SJSA1 (cell line): ENCODE results near the gene ZFPM1. TPM values are rescaled to one million over a fixed set of nuclear protein-coding genes. Genes with fewer than 3 reads are reported as not detected.

Source experiments
- DNase-seq, 2 experiments: peaks; one replicate each; pipeline ENCODE4 v3.0.0-alpha.2; 2015 to 2020; ENCODE audit warnings: low spot score in 2 of 2, low read depth in 1 of 2
- H3K27ac ChIP-seq: fragments of 250-450 bp; sonication (Bioruptor Pico); 2 replicates; pipeline ENCODE4 v1.5.1; 2020; ENCODE audit warnings: mild to moderate bottlenecking, moderate library complexity
- H3K27me3 ChIP-seq: fragments of 250-450 bp; sonication (Bioruptor Pico); replicated peaks from 2 replicates; pipeline ENCODE4 v1.5.1; 2020; ENCODE audit warnings: mild to moderate bottlenecking, moderate library complexity
- H3K36me3 ChIP-seq: fragments of 250-450 bp; sonication (Bioruptor Pico); 2 replicates; pipeline ENCODE4 v1.5.1; 2020; ENCODE audit warnings: mild to moderate bottlenecking
- H3K4me1 ChIP-seq: fragments of 250-450 bp; sonication (Bioruptor Pico); replicated peaks from 2 replicates; pipeline ENCODE4 v1.6.1; 2021; ENCODE audit warnings: mild to moderate bottlenecking
- H3K4me3 ChIP-seq: fragments of 250-450 bp; sonication (Bioruptor Pico); 2 replicates; pipeline ENCODE4 v1.5.1; 2020; ENCODE audit warnings: mild to moderate bottlenecking
- H3K9me3 ChIP-seq: fragments of 250-450 bp; sonication (Bioruptor Pico); replicated peaks from 2 replicates; pipeline ENCODE4 v1.5.1; 2020; ENCODE audit warnings: mild to moderate bottlenecking
- total RNA-seq: library from RNA; depleted of rRNA; stranded (reverse); fragments of >200 nt; shearing (Covaris generic); gene quantifications from 2 replicates; pipeline ENCODE4 v1.2.3, GENCODE V29; 2014

Gene ZFPM1
- total RNA-seq, 1 experiment from 2014 or later = 0.92 TPM

DNA sequence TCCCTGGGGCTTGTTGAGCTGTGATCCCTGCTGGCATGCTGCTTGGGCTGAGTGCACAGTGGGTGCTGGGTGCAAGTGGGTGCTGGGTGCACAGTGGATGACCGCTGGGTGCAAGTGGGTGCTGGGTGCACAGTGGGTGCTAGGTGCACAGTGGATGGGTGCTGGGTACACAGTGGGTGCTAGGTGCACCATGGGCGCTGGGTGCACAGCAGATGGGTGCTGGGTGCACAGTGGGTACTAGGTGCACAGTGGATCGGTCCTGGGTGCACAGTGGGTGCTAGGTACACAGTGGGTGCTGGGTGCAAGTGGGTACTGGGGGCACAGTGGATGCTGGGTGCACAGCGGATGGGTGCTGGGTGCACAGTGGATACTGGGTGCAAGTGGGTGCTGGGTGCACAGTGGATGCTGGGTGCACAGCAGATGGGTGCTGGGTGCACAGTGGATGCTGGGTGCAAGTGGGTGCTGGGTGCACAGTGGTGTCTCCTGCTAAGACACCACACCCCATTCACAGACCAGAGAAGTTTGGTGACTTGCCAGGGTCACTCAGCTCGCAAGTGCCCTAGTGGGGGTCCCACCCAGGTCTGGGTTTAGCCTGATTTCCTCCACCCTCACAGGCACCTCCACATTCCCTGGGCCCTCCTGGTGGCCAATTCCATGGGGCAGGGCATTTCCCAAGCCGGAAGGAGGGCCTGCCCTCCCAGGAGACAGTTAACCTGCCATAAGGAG lies 33.5 kb downstream of the ZFPM1 start:
- no peaks in the 10 kb centered on the region for H3K36me3 ChIP-seq
- no peak for DNase-seq
- H3K27ac ChIP-seq = no peak overlapping the region
- no peaks in the 10 kb centered on the region for H3K4me1 ChIP-seq
- no peaks in the 10 kb centered on the region for H3K27me3 ChIP-seq
- no peaks in the 10 kb centered on the region for H3K9me3 ChIP-seq
- no peak overlapping the region for H3K4me3 ChIP-seq

DNA sequence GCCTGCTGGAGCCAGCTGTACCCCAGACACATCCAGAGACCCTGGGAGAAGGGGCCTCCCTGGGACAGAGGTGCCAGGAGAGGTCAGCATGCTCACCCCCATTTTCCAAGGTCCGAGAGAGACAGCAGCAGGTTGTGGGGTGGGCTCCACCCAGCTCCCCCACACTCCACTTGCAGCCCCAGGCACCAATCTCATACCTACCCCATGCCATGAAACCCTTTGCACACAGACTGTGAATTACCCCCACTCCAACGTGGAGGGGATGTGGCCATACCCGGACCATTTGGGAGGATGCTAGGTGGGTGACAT lies 34.0 kb downstream of the ZFPM1 start:
- no peak overlapping the region for H3K4me3 ChIP-seq
- H3K27me3 ChIP-seq = no peaks in the 10 kb centered on the region
- no peaks in the 10 kb centered on the region for H3K9me3 ChIP-seq
- DNase-seq = no peak
- no peaks in the 10 kb centered on the region for H3K36me3 ChIP-seq
- no peaks in the 10 kb centered on the region for H3K4me1 ChIP-seq
- H3K27ac ChIP-seq = no peak overlapping the region

DNA sequence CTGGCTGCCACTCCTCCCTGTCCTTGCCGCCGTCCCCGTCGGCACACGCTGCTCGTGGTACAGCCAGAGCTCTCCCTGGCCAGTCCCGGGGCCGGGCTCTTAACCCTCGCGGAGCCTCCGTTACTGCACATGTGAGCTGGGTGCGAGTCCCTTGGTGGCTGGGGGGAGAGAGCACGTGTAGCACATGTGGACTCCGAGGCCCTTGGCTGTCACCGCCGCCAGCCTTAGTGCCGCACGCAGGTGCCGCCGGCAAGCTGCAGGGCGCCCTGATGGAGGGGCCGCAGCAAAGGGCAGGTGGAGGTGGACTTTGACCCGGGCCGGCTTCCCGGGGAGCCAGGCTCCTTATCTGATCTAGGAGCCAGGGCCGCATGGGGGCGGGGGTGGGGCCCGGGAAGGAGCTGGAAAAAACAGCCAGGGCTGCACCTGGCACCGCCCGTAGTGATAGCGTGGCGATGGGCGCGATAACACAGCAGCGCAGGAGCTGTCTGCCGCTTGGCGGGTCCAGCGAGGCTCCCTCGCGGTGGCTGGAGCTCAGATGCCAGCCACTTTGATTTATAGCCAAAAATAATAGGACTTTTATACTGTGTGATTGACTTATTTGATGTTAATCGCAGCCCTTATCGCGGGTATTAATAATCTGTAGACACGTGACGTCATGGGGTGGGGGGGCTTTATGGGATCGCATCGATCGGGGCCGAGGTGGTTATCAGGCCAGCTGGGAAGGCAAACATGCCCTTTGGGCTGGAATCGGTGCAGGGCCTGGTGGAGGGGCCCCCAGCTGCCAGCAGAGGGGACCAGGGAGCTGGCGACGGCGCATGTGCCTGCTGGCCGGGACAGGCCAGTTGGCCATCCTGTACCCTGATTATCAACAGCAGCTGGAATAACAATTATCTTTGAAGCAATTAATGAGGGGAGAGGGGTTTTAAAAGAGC lies 35.1 kb downstream of the ZFPM1 start:
- Histone ChIP-seq H3K4me3 (no peak overlapping the region), H3K27me3 (no peaks in the 10 kb centered on the region), H3K4me1 (no peaks in the 10 kb centered on the region), H3K27ac (no peak overlapping the region), H3K9me3 (no peaks in the 10 kb centered on the region), H3K36me3 (no peaks in the 10 kb centered on the region)
- DNase-seq = no peak

DNA sequence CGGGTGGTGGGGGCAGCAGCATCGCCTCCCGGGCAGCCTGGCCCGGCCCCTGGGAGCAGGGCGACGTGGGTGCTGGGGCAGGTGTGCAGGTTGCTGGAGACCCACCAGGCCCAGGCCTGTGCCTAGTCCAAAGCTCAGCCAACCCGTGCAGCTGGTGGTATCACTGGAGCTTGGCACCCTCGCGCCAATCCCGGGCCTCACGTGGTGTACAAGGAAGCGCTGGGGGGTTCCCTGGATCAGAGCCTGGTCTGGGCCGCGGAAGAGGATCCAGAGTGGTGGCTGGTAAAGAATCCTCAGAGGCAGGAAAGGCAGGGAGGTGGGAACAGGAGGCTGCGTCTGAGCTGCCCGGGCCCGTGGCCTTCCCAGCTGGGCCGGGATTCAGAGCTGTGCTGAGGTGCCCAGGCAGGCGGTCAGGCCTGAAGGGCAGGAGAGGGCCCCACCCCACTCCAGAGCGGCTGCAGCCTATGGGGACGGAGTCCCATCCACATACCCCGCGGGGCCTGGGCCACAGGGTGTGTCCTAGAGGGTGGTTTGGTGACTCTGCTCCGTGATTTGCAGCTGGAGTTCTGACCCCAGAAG lies 36.2 kb downstream of the ZFPM1 start:
- Histone ChIP-seq H3K9me3 (no peaks in the 10 kb centered on the region), H3K36me3 (no peaks in the 10 kb centered on the region), H3K4me1 (no peaks in the 10 kb centered on the region), H3K4me3 (no peak overlapping the region), H3K27ac (no peak overlapping the region), H3K27me3 (no peaks in the 10 kb centered on the region)
- no peak for DNase-seq

DNA sequence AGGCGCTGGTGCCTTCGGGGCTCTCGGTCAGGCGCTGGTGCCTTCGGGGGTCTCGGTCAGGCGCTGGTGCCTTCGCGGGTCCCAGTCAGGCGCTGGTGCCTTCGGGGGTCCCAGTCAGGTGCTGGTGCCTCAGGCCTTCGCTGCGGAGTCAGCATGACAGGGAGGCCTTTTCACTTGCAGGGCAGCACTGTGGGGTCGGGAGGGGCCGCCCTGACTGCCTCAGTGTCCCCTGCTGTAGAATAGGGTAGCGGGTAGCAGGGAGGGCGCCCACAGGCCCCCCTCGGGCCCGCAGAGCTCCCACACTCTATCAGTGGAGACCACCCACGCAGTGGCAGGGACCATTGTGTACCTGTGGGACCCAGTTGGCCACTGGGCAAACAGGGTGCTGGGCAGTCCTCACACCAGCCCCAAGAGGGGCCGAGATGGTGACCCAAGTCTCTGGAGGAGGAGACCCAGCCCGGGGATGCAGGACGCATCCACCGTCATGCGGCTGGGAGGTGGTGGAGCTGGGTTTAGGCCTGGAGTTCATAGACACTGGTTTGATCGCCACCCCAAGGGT lies 38.0 kb downstream of the ZFPM1 start:
- no peak overlapping the region for H3K27ac ChIP-seq
- DNase-seq = no peak
- H3K4me3 ChIP-seq = no peak overlapping the region
- H3K27me3 ChIP-seq = no peaks in the 10 kb centered on the region
- no peaks in the 10 kb centered on the region for H3K9me3 ChIP-seq
- no peaks in the 10 kb centered on the region for H3K36me3 ChIP-seq
- H3K4me1 ChIP-seq = no peaks in the 10 kb centered on the region

DNA sequence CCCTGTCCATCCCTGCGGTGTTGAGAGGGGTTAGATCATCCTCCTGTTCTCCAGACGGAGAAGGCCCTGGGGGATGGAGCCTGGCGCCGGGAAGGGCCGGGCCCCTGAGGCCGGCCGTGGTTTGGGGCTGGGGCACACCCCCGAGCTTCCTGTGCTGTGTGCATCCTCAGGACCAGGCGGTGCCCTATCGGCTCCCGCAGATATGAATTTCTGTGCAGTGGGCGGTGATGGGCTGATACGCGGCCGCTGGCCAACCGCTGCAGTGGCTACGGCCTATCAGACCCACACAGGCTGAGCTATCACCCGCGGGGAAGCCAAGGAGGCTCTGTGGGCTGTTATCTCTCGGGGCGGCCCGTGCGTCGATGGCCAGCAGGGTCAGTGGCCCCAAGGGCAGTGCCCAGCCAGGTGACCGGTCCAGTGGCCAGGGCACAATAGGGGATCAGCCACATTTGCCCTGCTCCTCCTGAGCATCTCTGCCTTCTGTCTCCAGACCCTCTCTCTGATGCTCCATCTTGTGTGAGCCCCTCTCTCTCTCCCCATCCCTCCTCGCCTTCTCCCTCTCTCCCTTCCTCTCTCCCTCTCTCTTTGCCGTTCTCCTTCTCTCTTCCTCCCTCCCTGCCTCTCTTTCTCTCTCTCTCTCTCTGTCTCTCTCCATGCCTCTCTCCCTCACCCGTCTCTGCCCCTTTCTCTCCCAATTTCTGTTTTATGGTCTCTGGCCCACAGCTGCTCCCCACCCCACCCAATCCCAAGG lies 38.7 kb downstream of the ZFPM1 start:
- Histone ChIP-seq H3K4me1 (no peaks in the 10 kb centered on the region), H3K4me3 (no peak overlapping the region), H3K27me3 (no peaks in the 10 kb centered on the region), H3K36me3 (no peaks in the 10 kb centered on the region), H3K27ac (no peak overlapping the region), H3K9me3 (no peaks in the 10 kb centered on the region)
- DNase-seq = no peak

DNA sequence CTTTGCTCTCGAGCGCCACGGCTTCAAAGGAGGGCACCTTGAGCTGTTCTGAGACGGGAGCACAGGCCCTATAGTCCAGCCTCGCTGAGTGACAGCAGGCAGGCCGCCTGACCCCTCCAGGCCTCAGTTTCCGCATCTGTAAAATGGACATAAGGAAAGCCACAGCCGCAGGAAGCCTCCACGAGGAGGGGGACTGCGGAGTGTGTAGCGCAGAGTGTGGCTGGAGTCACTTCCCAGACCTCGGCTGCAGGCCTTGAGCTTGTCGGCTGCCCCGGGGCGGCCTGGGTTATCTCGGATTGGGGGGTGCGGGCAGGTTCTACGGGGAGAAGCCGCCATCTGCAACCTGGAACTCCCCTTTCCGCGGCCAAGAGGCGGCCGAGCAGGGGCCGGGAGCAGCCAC lies 40.8 kb downstream of the ZFPM1 start:
- H3K4me3 ChIP-seq = no peak overlapping the region
- no peak for DNase-seq
- no peaks in the 10 kb centered on the region for H3K36me3 ChIP-seq
- H3K4me1 ChIP-seq = no peaks in the 10 kb centered on the region
- H3K27me3 ChIP-seq = no peaks in the 10 kb centered on the region
- H3K27ac ChIP-seq = no peak overlapping the region
- H3K9me3 ChIP-seq = no peaks in the 10 kb centered on the region

DNA sequence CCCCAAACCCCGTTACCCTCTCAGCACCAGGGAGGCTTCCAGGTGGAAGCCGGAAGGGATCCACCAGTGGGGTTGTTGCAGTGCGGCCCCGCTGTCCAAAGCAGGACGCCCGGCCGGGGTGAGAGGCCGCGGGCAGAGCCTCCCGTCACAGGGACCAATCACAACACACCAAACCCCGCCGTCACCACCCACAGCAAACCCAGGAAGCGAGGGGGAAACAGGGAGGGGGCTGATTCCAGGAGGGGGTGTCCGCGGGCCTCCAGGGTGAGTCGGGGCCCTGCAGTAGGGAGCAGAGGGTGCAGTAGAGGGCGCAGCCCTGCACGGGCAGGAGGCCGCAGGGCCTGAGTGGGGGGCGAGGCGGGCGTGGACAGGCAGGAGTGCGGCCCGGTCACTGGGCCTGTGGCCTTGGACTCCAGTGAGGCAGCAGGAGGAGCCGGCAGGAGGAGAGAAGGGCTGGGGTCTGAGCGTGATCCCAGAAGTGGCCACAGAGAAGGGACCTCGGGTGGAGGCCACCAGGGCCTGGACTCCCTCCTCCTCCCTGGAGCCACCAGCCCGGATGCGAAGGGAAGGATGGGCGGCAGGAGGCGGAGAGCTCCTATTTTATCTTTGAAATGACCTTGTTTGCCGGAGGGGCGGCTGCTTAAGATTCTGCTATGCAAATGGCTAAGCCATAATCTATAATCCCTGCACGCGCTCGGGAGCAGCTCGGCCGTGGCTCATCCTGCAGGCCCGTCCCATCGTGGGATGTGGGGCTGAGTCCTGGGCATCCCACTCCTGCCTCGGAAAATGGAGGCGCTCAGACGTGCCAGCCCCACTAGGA lies 41.5 kb downstream of the ZFPM1 start:
- Histone ChIP-seq H3K4me3 (no peak overlapping the region), H3K9me3 (no peaks in the 10 kb centered on the region), H3K27ac (no peak overlapping the region), H3K27me3 (no peaks in the 10 kb centered on the region), H3K4me1 (no peaks in the 10 kb centered on the region), H3K36me3 (no peaks in the 10 kb centered on the region)
- no peak for DNase-seq

DNA sequence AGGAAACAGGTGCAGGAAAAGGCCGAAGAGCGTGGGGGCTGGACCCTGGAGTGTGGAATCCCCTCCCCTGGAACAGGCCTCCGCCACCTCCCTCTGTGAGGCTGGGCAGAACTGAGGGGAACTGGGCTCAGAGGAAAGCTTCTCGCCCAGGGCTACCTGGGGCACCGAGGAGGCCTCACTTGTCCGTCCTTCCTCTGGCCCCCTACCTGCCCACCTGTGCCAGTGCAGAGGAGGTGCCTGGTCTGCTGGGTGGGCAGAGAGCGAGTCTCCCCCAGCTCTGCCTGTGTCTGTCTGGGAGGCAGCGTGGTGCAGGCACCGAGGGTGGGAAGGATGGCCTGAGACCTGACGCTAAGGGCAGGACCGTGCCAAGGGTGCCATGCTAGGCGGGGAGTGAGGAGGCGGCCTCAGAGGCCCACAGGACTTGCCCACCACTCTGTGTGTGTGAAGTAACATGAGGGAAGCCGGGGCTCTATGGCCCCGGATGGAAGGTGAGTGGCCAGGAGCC lies 42.2 kb downstream of the ZFPM1 start:
- Histone ChIP-seq H3K9me3 (no peaks in the 10 kb centered on the region), H3K36me3 (no peaks in the 10 kb centered on the region), H3K4me3 (no peak overlapping the region)

DNA sequence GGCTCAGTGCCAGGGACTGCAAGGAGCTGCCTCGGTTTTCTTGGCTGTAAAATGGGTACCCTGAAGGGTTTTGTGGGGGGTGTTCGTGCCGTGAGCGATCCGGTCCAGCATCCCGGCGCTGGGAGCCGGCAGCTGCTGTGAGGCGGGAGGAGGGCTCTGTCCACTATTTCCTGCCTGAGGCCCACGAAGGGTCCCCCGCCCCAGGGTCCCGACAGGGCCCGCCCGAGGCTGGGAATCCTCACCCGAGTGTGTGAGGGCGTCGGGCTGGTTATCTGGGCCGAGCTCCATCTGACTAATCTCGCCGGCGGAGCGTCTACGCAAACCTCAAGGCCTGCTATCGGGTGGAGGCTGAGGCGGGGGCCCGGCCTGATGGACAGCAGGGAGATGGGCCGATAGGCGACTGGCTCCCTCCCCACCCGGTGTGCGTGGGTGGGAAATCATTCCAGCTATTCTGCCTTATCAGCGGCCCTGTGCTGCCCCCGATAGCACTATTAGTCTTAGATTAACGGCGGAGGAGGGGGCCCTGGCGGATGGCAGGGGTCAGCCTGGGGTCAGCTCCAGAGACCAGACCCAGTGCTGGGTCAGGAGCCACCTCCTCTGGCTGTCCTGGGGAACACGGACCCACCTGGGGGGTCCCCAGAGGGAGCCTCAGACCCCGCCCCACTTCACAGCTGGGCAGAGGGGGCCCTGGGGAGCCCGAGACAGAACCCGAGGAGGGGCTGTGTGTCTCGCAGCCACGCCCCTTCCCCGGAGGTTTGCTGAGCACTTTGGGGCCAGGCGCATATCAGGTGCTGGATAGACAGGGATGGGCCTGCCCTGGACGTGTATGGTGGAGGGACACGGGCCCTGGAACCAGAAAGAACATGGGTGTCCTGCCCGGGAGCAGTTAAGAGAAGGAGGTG lies 44.7 kb downstream of the ZFPM1 start:
- Histone ChIP-seq H3K4me3 (no peak overlapping the region), H3K27me3 (no peaks in the 10 kb centered on the region), H3K4me1 (no peaks in the 10 kb centered on the region), H3K36me3 (no peaks in the 10 kb centered on the region), H3K27ac (no peak overlapping the region), H3K9me3 (no peaks in the 10 kb centered on the region)
- no peak for DNase-seq

More for the DNA sequence above, 42.2 kb downstream of the ZFPM1 start:
- H3K4me1 ChIP-seq = no peaks in the 10 kb centered on the region
- no peak for DNase-seq
- no peak overlapping the region for H3K27ac ChIP-seq
- no peaks in the 10 kb centered on the region for H3K27me3 ChIP-seq

DNA sequence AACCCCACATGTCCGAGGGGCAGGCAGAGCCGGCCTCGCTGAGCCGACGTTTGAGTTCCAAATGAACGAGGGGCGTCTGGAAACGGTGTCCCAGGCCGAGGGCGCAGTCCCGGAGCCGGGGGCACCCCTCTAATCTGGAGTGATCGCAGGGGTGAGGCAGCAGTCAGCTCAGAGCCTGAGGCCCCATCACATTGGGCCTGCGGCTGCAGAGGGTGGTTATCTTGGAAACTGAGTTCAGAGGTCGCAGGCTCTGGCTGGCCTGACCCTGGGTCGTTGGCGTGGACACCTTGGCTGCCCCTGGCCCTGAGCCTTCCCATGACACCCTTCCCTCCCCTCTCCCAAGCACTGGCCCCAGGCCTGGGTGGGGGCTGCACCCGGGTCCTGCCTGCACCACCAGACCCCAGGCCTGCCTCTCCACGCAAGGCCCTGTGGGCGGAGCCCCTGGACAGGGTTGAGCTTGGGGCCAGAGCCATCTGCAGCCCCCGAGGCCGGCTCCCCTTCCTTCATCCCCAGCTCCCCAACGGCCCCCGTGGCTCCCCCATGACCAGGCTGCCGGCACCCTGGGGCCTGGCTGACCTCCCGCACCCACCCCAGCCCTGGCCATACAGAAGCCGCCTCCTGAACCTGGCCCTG lies 45.6 kb downstream of the ZFPM1 start:
- Histone ChIP-seq H3K36me3 (no peaks in the 10 kb centered on the region), H3K27ac (no peak overlapping the region), H3K4me3 (no peak overlapping the region), H3K4me1 (no peaks in the 10 kb centered on the region), H3K9me3 (no peaks in the 10 kb centered on the region), H3K27me3 (no peaks in the 10 kb centered on the region)
- no peak for DNase-seq

DNA sequence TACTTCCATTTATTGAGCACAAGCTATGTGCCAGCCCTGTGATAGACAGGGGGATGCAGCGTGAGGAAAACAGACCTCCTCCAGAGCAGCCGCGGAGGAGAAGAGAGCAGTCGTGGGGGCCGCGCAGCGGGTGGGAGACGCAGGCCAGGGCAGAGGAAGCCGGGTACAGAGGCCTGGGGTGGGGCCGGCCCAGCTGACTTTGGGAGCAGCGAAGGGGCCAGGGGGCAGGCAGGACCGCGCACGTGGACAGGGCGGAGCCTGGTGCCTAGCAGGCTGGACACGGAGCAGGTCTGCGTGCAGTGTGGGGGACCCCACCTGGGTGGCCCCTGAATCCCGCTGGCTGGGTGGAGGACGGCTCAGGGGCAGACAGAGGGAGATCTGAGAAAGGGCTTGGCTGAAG lies 46.2 kb downstream of the ZFPM1 start:
- H3K4me3 ChIP-seq = no peak overlapping the region
- H3K36me3 ChIP-seq = no peaks in the 10 kb centered on the region
- no peaks in the 10 kb centered on the region for H3K9me3 ChIP-seq
- no peak for DNase-seq
- no peaks in the 10 kb centered on the region for H3K4me1 ChIP-seq
- no peaks in the 10 kb centered on the region for H3K27me3 ChIP-seq
- no peak overlapping the region for H3K27ac ChIP-seq
